ENCODE data around the gene COX19.

Gene COX19

DNA sequence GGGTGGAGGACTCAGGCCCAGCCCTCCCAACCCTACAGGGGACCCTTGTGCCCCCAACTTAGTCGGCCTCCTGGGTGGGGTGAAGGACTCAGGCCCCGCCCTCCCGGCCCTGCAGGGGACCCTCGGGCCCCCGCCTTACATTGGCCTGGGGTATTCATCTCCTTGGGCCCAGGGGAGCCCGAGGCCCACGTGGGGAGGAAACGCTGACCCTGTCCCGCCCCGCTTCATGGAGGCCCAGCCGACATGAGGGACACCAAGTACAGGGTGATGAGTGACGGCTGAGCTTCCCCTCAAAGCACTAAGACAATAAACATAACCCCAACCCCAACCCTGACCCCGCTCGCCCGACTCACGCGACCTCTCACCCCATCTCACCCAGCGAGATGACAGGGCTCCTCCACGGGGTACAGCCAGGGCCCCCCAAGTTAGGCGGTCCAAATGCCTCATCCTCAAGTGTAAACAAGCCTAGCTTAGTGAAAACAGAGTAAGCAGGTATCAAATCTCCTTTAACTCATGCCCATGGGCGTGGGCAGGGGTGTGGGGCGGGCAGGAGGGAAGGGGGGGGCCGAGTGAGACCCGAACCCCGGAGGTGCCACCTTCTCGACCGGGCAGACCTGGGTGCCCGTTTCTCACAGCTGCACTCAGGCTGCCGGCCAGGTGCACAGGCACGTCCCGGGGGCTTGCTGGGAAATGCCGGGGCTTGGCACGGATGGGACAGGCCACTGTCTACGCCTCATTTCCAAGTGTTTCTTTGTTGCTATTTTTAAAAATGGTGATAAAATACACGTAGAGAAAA is 15.8 kb upstream of the COX19 start:
- FAIRE-seq = no peak

- no peak for FAIRE-seq
Measured at GRCh38 chr7:990352-990932, 15.1 kb upstream of the COX19 start.

DNA sequence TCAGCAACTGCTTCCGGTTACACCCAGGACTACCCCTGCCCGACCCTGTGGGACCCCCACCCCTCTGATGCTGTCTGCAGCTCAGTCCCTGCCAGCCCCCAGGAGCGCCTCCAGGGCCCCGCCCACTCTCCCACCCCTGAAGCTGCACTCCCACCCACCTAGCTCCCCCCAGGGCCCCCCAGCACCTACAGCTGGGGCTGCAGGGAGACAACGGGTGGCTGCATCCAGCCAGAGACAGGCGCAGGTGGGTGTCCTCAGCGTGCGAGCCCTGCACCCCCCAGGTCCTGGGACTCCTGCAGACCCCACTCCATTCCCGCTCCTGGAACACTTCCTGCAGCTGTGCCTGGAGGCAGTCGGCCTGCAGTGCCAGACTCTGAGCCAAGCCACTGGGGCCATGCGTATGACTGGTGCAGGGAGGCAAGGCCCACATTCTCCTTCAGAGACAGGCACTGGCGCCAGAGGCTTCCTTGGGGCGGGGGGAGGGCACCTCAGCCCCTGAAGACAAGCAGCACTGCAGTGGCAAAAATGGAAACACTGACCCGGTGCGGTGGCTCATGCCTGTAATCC is 13.7 kb upstream of the COX19 start:
- FAIRE-seq = no peak

- no peak for FAIRE-seq
Measured at GRCh38 chr7:988426-988911, 13.1 kb upstream of the COX19 start.

DNA sequence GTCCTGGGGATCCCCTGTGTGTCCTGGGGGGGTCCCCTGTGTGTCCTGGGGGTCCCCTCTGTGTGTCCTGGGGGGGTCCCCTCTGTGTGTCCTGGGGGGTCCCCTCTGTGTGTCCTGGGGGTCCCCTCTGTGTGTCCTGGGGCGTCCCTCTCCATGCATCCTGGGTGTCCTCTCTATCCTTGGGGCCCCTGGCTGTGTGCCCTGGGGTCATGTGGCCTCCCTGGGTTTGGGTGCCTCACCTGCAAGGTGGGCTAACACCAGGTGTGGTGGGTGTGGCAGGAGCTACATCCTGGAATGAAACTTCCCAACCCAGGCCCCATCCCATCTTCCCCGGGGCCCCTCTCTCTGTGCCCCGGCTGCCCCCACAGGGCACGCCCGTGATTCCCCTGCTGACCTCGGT is 12.6 kb upstream of the COX19 start:
- no peak for FAIRE-seq

GRCh38 chr7:986766-987751 is 11.7 kb upstream of the COX19 start:
- FAIRE-seq = no peak

DNA sequence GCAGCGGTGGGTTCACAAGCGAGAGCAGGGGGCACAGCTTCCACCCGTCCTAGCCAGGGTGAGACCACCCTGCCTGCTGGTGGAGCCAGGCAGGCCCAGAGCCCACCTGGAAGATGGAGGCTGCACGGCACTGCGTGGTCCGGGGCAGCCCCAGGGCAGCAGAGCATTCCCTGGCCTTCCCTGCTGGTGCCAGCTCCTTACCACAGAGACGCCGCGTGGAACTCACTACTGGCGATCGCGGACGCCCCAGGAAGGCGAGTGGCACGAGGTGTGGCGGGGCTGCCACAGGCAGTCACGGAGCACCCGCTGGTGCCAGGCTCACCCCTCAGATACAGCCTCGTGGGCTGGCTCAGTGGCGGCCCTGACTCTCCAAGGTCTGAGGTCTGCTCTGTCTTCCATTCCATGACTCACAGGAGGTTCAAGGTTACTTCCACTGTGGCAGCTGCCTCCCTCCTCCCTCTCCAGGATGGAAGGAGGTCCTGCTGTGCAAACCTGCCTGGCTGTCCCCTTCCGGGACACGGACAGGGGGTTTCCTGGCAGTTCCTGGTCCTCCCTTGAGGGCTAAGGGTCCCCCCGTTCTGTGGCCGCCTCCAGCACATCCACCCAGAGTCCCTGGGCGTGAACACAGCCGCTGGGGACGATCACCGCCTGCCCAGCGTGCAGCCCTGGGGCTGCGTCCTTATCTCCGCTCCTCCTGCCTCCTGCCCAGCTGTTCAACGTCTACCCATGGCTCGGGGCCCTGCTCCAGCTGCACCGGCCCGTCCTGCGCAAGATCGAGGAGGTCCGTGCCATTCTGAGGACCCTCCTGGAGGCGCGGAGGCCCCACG is 10.8 kb upstream of the COX19 start:
- no peak for FAIRE-seq

- no peak for FAIRE-seq
Measured at GRCh38 chr7:985127-985416, 9.7 kb upstream of the COX19 start.

DNA sequence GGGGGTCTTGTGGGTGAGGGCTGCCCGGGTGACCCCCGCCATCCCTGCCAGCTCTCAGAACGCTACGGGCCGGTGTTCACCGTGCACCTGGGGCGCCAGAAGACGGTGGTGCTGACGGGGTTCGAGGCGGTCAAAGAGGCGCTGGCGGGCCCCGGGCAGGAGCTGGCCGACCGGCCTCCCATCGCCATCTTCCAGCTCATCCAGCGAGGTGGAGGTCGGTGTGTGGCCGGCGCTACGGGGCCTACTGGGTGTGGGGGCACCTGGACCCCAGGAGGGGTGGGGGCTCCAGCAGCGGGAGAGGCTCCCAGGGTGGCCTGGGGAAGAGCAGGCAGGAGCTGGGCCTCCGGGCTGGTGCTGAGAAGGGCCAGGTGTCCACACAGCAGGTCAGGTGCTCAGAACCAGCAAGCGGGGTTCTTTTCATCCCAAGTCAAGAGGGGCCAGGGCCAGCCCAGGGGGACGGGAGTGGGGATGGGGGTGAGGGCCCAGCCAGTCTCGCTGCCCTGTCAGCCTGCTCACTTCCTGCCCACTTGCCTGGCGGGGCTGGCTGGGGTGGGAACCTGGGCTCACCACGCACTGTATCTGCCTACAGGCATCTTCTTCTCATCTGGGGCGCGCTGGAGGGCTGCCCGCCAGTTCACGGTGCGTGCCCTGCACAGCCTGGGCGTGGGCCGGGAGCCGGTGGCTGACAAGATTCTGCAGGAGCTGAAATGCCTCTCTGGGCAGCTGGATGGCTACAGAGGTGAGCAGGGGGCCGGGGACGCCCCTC is 9.2 kb upstream of the COX19 start:
- FAIRE-seq = no peak

DNA sequence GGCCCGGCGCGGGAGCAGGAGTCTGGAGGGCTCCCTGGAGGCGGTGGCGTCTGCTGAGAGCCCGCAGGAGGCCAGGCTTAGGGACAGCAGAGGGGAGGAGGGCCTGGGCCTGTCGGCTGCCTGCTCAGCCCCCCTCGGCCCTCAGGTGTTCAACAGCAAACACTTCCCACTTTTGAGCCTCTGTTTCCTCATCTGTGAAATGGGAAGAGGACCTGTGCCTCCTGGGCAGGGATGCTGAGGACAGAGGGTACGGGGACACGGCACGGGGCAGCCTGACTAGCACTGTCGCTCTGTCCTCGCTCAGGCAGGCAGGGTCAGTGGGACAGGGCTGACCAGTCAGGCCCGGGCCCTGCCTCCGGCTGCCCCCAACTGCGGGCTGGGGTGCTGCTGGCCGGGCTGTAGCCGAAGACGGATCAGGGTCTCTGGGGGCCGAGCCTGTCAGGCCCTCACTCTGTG is 8.3 kb upstream of the COX19 start:
- FAIRE-seq = no peak

- FAIRE-seq = no peak
Measured at GRCh38 chr7:983004-983615, 7.8 kb upstream of the COX19 start, which contains the start of gene CYP2W1. Gene CYP2W1, plus strand, starts transcription at chr7:983181. Its CDS starts 31 bp downstream, at chr7:983212.

DNA sequence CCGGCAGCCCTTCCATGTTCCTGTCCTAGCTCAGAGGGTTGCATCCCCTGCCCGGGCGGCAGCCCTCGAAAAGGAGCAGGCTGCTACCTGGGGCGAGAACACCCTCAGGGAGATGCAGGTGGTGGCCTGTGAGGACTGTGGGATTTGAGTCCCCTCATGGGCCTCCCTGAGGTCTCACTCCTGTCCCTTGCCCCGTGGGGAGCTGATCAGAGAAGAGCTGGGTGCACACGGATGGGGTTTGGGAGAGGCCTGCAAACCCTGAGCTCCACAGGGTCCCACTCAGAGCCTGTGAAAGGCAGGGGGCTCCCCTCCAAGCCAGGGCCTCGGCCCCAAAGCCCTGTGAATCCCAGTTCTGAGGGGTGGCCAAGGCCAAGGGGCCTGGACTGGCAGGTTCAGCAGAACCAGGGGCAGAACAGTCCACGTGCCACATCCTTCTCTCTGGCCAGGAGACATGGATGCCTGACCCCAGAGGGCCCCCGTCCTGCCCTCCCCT is 7.2 kb upstream of the COX19 start:
- no peak for FAIRE-seq

- FAIRE-seq = no peak
Measured at GRCh38 chr7:981793-982510, 6.6 kb upstream of the COX19 start.

DNA sequence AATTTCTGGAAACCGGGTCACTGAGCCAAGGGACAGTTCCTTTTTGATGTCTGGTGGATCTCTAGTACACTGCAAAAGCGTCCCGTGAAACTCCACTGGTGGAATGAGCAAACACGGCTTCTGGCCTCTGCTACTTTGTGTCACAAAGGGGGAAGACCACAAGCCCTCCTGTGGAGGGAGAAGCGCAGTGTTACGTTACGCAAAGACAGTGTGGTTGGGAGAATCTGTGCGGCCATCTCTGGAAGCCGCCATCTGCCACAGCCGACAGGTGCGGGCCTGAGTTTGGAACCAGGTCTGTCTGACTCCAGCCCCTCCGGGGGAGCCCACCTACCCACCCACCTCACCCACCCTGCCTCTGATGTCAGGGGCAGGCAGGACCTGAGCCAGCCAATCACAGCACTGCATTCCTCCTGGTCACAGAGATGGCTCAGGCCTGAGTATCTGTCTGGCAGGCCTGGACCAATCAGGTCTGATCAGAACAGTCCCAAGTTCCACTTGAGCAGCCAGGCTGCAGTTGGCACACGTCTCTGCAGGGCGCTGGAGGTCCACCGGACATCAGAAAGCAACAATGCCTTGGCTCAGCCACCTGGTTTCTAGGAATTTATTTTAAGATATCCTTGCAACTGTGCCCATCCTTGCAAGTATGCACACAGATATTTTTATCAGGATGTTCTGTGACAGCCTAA is 4.7 kb upstream of the COX19 start:
- FAIRE-seq = no peak

DNA sequence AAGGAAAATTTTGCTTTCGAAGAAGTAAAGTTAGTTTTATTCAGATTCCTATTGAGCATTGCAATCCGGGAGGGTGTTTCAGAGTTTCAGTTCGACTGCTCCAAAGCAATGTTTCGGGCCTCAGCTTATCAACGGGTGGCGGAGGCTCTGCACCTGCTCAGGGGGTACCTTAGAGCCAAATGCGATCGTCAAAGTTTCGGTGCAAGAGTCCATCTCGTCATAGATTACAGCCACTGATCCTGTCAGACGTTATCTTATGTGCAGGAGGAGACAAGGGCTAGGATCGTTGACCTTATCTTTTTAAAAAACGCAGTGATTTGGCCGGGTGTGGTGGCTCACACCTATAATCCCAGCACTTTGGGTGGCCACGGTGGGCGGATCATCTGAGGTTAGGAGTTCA is 3.8 kb upstream of the COX19 start:
- no peak for FAIRE-seq

DNA sequence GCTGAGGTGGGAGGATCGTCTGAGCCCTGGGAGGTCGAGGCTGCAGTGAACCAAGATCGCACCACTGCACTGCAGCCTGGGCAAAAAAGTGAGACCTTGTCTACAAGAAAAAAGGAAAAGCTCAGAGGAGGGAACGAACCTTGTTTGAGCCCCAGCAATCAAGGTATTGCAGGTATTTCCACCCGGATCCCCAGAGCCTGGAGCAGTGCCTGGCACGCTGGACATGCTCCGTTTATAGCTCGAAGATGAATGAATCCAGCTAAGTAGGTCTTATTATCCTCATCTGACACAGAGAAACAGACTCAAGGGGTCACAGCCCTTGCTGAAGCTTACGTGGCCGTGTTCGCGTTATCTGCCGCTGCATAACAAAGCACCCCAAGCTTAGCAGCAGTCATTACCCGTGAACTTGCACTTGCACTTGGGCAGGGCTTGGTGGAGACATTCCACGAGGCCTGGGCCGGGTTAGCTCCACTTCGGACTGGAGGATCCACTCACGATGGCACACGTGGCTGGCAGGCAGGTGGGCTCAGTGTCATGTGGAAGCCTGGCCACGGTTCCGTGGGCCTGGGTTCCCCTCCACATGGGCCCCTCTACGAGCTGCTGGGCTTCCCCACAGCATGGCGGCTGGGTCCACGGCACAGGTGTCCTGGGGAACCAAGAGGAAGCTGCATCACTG is 3.2 kb upstream of the COX19 start:
- FAIRE-seq = no peak

GRCh38 chr7:978049-978346 is 2.6 kb upstream of the COX19 start:
- FAIRE-seq = no peak

- FAIRE-seq = no peak
Measured at GRCh38 chr7:977326-978048, 2.1 kb upstream of the COX19 start.

Measured in islet of Langerhans (tissue), 1 donor.